IPS-15b (cell line): Measurements from ENCODE around the gene IQCK.

ENCODE experiments used
- H3K27me3 ChIP-seq: one replicate; pipeline ENCODE4 v1.6.1; 2013; ENCODE audit warnings: low read length; ENCODE audit not compliant: control insufficient read depth, insufficient read depth
- H3K36me3 ChIP-seq: one replicate; pipeline ENCODE4 v1.6.1; 2013; ENCODE audit warnings: low read length; ENCODE audit not compliant: control insufficient read depth, insufficient read depth
- H3K4me1 ChIP-seq: one replicate; pipeline ENCODE4 v1.6.1; 2013; ENCODE audit warnings: mild to moderate bottlenecking, low read length; ENCODE audit not compliant: control insufficient read depth, insufficient read depth
- H3K4me3 ChIP-seq: one replicate; pipeline ENCODE4 v1.5.1; 2013; ENCODE audit warnings: low read depth, low read length
- H3K9ac ChIP-seq: one replicate; pipeline ENCODE4 v1.6.1; 2013; ENCODE audit warnings: low read depth, mild to moderate bottlenecking, low read length
- H3K9me3 ChIP-seq: one replicate; pipeline ENCODE4 v1.6.1; 2013; ENCODE audit warnings: mild to moderate bottlenecking, low read length; ENCODE audit not compliant: control insufficient read depth, insufficient read depth

IQCK gene

GRCh38 chr16:19853132-19853741, 135.2 kb downstream of the IQCK start:
- Histone ChIP-seq H3K4me3 (no peak overlapping the region), H3K9me3 (no peaks in the 10 kb centered on the region), H3K36me3 (no peaks in the 10 kb centered on the region), H3K4me1 (peaks cover 29% of the 10 kb centered on the region), H3K27me3 (no peaks in the 10 kb centered on the region), H3K9ac (no peak overlapping the region)

- H3K4me3 ChIP-seq: no peak overlapping the region
- no peaks in the 10 kb centered on the region for H3K9me3 ChIP-seq
- no peak overlapping the region for H3K9ac ChIP-seq
- peaks cover 30% of the 10 kb centered on the region for H3K4me1 ChIP-seq
- H3K27me3 ChIP-seq: no peaks in the 10 kb centered on the region
- no peaks in the 10 kb centered on the region for H3K36me3 ChIP-seq
Observed at GRCh38 chr16:19853742-19854542, 135.9 kb downstream of the IQCK start.

GRCh38 chr16:19854543-19854876, 136.4 kb downstream of the IQCK start:
- Histone ChIP-seq H3K9me3 (no peaks in the 10 kb centered on the region), H3K36me3 (peaks cover under 1% of the 10 kb centered on the region), H3K4me1 (peaks cover 34% of the 10 kb centered on the region), H3K9ac (no peak overlapping the region), H3K4me3 (no peak overlapping the region), H3K27me3 (no peaks in the 10 kb centered on the region)

GRCh38 chr16:19856120-19856519, 138.0 kb downstream of the IQCK start:
- peaks cover 47% of the 10 kb centered on the region for H3K4me1 ChIP-seq
- no peaks in the 10 kb centered on the region for H3K9me3 ChIP-seq
- H3K9ac ChIP-seq: no peak overlapping the region
- no peak overlapping the region for H3K4me3 ChIP-seq
- peaks cover 6% of the 10 kb centered on the region for H3K36me3 ChIP-seq
- H3K27me3 ChIP-seq: no peaks in the 10 kb centered on the region

- peaks cover 58% of the 10 kb centered on the region for H3K4me1 ChIP-seq
- no peaks in the 10 kb centered on the region for H3K9me3 ChIP-seq
- no peaks in the 10 kb centered on the region for H3K27me3 ChIP-seq
- peaks cover 6% of the 10 kb centered on the region for H3K36me3 ChIP-seq
- H3K4me3 ChIP-seq: no peak overlapping the region
- no peak overlapping the region for H3K9ac ChIP-seq
Observed at GRCh38 chr16:19857593-19858339, 139.7 kb downstream of the IQCK start.

GRCh38 chr16:19858340-19859018, 140.4 kb downstream of the IQCK start:
- no peaks in the 10 kb centered on the region for H3K27me3 ChIP-seq
- no peaks in the 10 kb centered on the region for H3K9me3 ChIP-seq
- H3K9ac ChIP-seq: no peak overlapping the region
- peaks cover 58% of the 10 kb centered on the region for H3K4me1 ChIP-seq
- peaks cover 6% of the 10 kb centered on the region for H3K36me3 ChIP-seq
- H3K4me3 ChIP-seq: no peak overlapping the region

- no peaks in the 10 kb centered on the region for H3K9me3 ChIP-seq
- no peak overlapping the region for H3K4me3 ChIP-seq
- H3K9ac ChIP-seq: no peak overlapping the region
- H3K27me3 ChIP-seq: no peaks in the 10 kb centered on the region
- H3K36me3 ChIP-seq: peaks cover 6% of the 10 kb centered on the region
- H3K4me1 ChIP-seq: peaks cover 53% of the 10 kb centered on the region
Observed at GRCh38 chr16:19859166-19859565, 141.1 kb downstream of the IQCK start.

GRCh38 chr16:19859603-19860002, 141.5 kb downstream of the IQCK start:
- H3K27me3 ChIP-seq: no peaks in the 10 kb centered on the region
- H3K9me3 ChIP-seq: no peaks in the 10 kb centered on the region
- no peak overlapping the region for H3K4me3 ChIP-seq
- H3K4me1 ChIP-seq: peaks cover 49% of the 10 kb centered on the region
- peak overlapping the region; percentile 82 for H3K9ac ChIP-seq
- H3K36me3 ChIP-seq: peaks cover 6% of the 10 kb centered on the region

- Histone ChIP-seq H3K27me3 (no peaks in the 10 kb centered on the region), H3K4me1 (peaks cover 45% of the 10 kb centered on the region), H3K36me3 (peaks cover 6% of the 10 kb centered on the region), H3K4me3 (peak overlapping the region; percentile 19), H3K9me3 (no peaks in the 10 kb centered on the region), H3K9ac (peak overlapping the region; percentile 82)
Observed at GRCh38 chr16:19860166-19861041, 142.3 kb downstream of the IQCK start.

GRCh38 chr16:19861133-19861532, 143.1 kb downstream of the IQCK start:
- Histone ChIP-seq H3K4me3 (peak overlapping the region; percentile 49), H3K9ac (peak overlapping the region; percentile 14), H3K36me3 (peaks cover 6% of the 10 kb centered on the region), H3K27me3 (no peaks in the 10 kb centered on the region), H3K9me3 (no peaks in the 10 kb centered on the region), H3K4me1 (peaks cover 42% of the 10 kb centered on the region)
